Measurements from ENCODE around the gene DAB1.

GRCh38 chr1:57471995-57472394 lies 48.1 kb upstream of the DAB1 start:
- TF ChIP-seq, protein P1, sequence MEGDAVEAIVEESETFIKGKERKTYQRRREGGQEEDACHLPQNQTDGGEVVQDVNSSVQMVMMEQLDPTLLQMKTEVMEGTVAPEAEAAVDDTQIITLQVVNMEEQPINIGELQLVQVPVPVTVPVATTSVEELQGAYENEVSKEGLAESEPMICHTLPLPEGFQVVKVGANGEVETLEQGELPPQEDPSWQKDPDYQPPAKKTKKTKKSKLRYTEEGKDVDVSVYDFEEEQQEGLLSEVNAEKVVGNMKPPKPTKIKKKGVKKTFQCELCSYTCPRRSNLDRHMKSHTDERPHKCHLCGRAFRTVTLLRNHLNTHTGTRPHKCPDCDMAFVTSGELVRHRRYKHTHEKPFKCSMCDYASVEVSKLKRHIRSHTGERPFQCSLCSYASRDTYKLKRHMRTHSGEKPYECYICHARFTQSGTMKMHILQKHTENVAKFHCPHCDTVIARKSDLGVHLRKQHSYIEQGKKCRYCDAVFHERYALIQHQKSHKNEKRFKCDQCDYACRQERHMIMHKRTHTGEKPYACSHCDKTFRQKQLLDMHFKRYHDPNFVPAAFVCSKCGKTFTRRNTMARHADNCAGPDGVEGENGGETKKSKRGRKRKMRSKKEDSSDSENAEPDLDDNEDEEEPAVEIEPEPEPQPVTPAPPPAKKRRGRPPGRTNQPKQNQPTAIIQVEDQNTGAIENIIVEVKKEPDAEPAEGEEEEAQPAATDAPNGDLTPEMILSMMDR (IDR thresholded peaks at IDR 0.05; ENCODE audit: insufficient read depth, low read length, poor library complexity, severe bottlenecking): no peak
- no peak for TF ChIP-seq EZH2phosphoT487 (conservative IDR thresholded peaks at IDR 0.05; ENCODE audit: low read length)
